Prostate gland (tissue), 2 donors: Measurements from ENCODE around the gene SUSD3. TPM values are rescaled to one million over a fixed set of nuclear protein-coding genes. Genes with fewer than 3 reads are reported as not detected.

Experiments
- DNase-seq: peaks from one replicate; pipeline ENCODE4 v3.0.0-alpha.2; 2019; ENCODE audit warnings: low spot score
- H3K27ac ChIP-seq, 2 donors: fragments of 200-600 bp; sonication (generic); 2 replicates each; pipeline ENCODE4 v1.5.1; 2017 to 2019
- H3K27me3 ChIP-seq: fragments of 200-600 bp; sonication (generic); replicated peaks from 2 replicates; pipeline ENCODE4 v1.5.1; 2019; ENCODE audit not compliant: insufficient read depth
- H3K36me3 ChIP-seq, 2 donors: fragments of 200-600 bp; sonication (generic); 1 replicate in 1 of 2; 2 replicates in 1 of 2; pipeline versions ENCODE4 v1.5.1 to v1.8.1; 2017 to 2019
- H3K4me1 ChIP-seq: fragments of 200-600 bp; sonication (generic); replicated peaks from 2 replicates; pipeline ENCODE4 v1.5.1; 2019
- H3K4me3 ChIP-seq, 2 donors: fragments of 200-600 bp; sonication (generic); 2 replicates each; pipeline ENCODE4 v1.5.1; 2017 to 2019
- H3K9me3 ChIP-seq: fragments of 200-600 bp; sonication (generic); 2 replicates; pipeline ENCODE4 v1.5.1; 2017
- CTCF ChIP-seq, 4 experiments: fragments of 200-600 bp in 2 of 4; fragments of 450-650 bp in 2 of 4; sonication (generic) in 2 of 4; IDR thresholded peaks; 1 replicate in 3 of 4; 2 replicates in 1 of 4; pipeline ENCODE4 v1.5.1; 2016 to 2019; ENCODE audit warnings: antibody characterized with exemption in 4 of 4, mild to moderate bottlenecking in 2 of 4, moderate library complexity in 2 of 4
- POLR2A ChIP-seq: fragments of 450-650 bp; IDR thresholded peaks from one replicate; pipeline ENCODE4 v1.6.1; 2016; ENCODE audit warnings: antibody characterized with exemption, mild to moderate bottlenecking
- POLR2AphosphoS5 ChIP-seq: sonication (generic); formaldehyde crosslinking; IDR thresholded peaks from one replicate; pipeline ENCODE4 v1.6.1; 2017; ENCODE audit warnings: antibody characterized with exemption
- WGBS: methylation state at CpG from one replicate; pipeline ENCODE4 v1.1.5; 2018; 5-methylcytosine and 5-hydroxymethylcytosine counted together
- intact Hi-C: fragments of 100-400 bp; cut with DNase I; formaldehyde crosslinking; loops from one replicate; pipeline ENCODE4 v1.14.2; 2022
- total RNA-seq, 2 donors: library from RNA; depleted of rRNA; stranded (reverse); fragments of >200 nt; gene quantifications; one replicate each; pipeline ENCODE4 v1.1.0, GENCODE V29; 2016

SUSD3 gene
- total RNA-seq, 2 donors from 2014 or later: 2.2 to 471 TPM

GRCh38 chr9:93096131-93096802, 37.8 kb downstream of the SUSD3 start, which contains the start of gene CARD19:
TSS of gene CARD19 (plus strand) at chr9:93096217. CDS start at chr9:93096346, 129 bp downstream.
- TF ChIP-seq POLR2AphosphoS5 (peak; percentile 79), POLR2A (peak; percentile 99), CTCF (IDR thresholded peaks at IDR 0.05) (peak in 2 of 4 experiments; percentile 3 to 35)

GRCh38 chr9:93096811-93097382, 38.4 kb downstream of the SUSD3 start:
- H3K27me3 ChIP-seq: no peaks in the 10 kb centered on the region
- H3K27ac ChIP-seq: peak overlapping the region; percentile 90 to 94
- peak overlapping the region; percentile 98 to 99 for H3K4me3 ChIP-seq
- intact Hi-C loops: loop anchor here (5.0 to 10.0 kb wide), 3 partner anchors 35 to 468 kb away; partner anchors contain the start of gene NINJ1
- TF ChIP-seq POLR2AphosphoS5 (no peak), CTCF (IDR thresholded peaks at IDR 0.05) (no peak)
- peaks cover 11% of the 10 kb centered on the region for H3K4me1 ChIP-seq
- H3K9me3 ChIP-seq: no peaks in the 10 kb centered on the region
- no peaks in the 10 kb centered on the region for H3K36me3 ChIP-seq
- 11% methylated on average over 16 of the region's 16 CpGs for WGBS
- DNase-seq: no peak

More at GRCh38 chr9:93096131-93096802, 37.8 kb downstream of the SUSD3 start, which contains the start of gene CARD19:
- Histone ChIP-seq H3K27ac (peak within 1 kb of the TSS; percentile 94 to 95), H3K36me3 (no peaks in the 10 kb centered on the region), H3K4me3 (peak within 1 kb of the TSS; percentile 98 to 99), H3K4me1 (peaks cover 11% of the 10 kb centered on the region), H3K9me3 (no peaks in the 10 kb centered on the region), H3K27me3 (no peaks in the 10 kb centered on the region)
- intact Hi-C loops: loop anchor here (5.0 to 10.0 kb wide), 3 partner anchors 36 to 469 kb away; partner anchors contain the start of gene NINJ1
- under 1% methylated on average over 56 of the region's 65 CpGs for WGBS
- peak; percentile 55 for DNase-seq

GRCh38 chr9:93097511-93098201, 39.2 kb downstream of the SUSD3 start:
- intact Hi-C loops: loop anchor here (5.0 to 10.0 kb wide), 3 partner anchors 35 to 467 kb away; partner anchors contain the start of gene NINJ1
- Histone ChIP-seq H3K4me3 (no peak overlapping the region), H3K4me1 (peaks cover 11% of the 10 kb centered on the region), H3K27me3 (no peaks in the 10 kb centered on the region), H3K27ac (peak overlapping the region; percentile 90 to 94), H3K9me3 (no peaks in the 10 kb centered on the region), H3K36me3 (no peaks in the 10 kb centered on the region)
- WGBS: 77% methylated on average over 11 of the region's 11 CpGs
- TF ChIP-seq POLR2AphosphoS5 (no peak), POLR2A (no peak), CTCF (IDR thresholded peaks at IDR 0.05) (no peak)
- DNase-seq: no peak

- intact Hi-C loops: loop anchor here (5.0 to 10.0 kb wide), 3 partner anchors 34 to 466 kb away; partner anchors contain the start of gene NINJ1
- peak; percentile 82 for DNase-seq
- WGBS: 18% methylated on average over 15 of the region's 15 CpGs
- peaks cover 11% of the 10 kb centered on the region for H3K4me1 ChIP-seq
- H3K9me3 ChIP-seq: no peaks in the 10 kb centered on the region
- H3K27me3 ChIP-seq: no peaks in the 10 kb centered on the region
- peak overlapping the region; percentile 90 to 94 for H3K27ac ChIP-seq
- TF ChIP-seq POLR2A (no peak), POLR2AphosphoS5 (peak; percentile 79), CTCF (IDR thresholded peaks at IDR 0.05) (peak in 1 of 4 experiments; percentile 4)
- peak overlapping the region in 1 of 2 donors; percentile 10 for H3K4me3 ChIP-seq
- no peaks in the 10 kb centered on the region for H3K36me3 ChIP-seq
Measured at GRCh38 chr9:93098236-93098946, 39.9 kb downstream of the SUSD3 start.
